OCI-LY3 (cell line): ENCODE measurements around the gene FAM76A.

Experiments used
- CTCF ChIP-seq: fragments of 200-600, 300-600 bp; sonication (generic); IDR thresholded peaks from 2 replicates; pipeline ENCODE4 v1.5.1; 2014; ENCODE audit warnings: antibody characterized with exemption, low read length, low read depth
- EZH2phosphoT487 ChIP-seq: fragments of 200-600 bp; shearing (Covaris generic); IDR thresholded peaks from 2 replicates; pipeline ENCODE4 v1.6.1; 2018; ENCODE audit warnings: antibody characterized with exemption, mixed run types, low read depth

GRCh38 chr1:27682351-27682944 is 43.3 kb upstream of the FAM76A start:
- TF ChIP-seq CTCF: no peak
- TF ChIP-seq EZH2phosphoT487: no peak
